ENCODE data around the gene ABCG2.

DNA sequence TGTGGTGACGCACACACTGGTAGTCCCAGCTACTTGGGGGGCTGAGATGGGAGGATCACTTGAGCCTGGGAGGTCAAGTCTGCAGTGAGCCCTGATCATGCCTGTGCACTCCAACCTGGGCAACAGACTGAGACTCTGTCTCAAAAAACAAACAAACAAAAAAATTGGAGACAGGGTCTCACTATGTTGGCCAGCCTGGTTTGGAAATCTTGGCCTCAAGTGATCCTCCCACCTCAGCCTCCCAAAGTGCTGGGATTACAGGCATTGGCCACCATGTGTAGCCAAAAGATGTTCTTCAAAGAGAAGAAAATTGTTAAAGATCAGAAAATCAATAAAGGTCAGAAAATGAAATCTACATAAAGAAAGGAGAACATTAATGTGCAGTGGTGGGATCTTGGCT lies 41.7 kb upstream of the ABCG2 start:
- no peak for TF ChIP-seq ZNF384 (IDR thresholded peaks at IDR 0.05)
- no peak for TF ChIP-seq SUZ12 (IDR thresholded peaks at IDR 0.05)
- no peak for TF ChIP-seq CTBP1 (IDR thresholded peaks at IDR 0.05; ENCODE audit: borderline replicate concordance)

Measured in HEK293T (cell line).